SIG-M5 treated with dmso at 0.1 percent for 504 hours (cell line): ENCODE measurements around the gene CKMT1B.
"Not testable (repeated sequence)": the region's sequence is repeated elsewhere in the genome, so short reads cannot be mapped to it uniquely, and the experiment has no call there.

Experiments
- DNase-seq: peaks from one replicate; lab custom pipeline; 2025; ENCODE audit not compliant: unreplicated experiment; lab: John Stamatoyannopoulos, UW

Gene CKMT1B

DNA sequence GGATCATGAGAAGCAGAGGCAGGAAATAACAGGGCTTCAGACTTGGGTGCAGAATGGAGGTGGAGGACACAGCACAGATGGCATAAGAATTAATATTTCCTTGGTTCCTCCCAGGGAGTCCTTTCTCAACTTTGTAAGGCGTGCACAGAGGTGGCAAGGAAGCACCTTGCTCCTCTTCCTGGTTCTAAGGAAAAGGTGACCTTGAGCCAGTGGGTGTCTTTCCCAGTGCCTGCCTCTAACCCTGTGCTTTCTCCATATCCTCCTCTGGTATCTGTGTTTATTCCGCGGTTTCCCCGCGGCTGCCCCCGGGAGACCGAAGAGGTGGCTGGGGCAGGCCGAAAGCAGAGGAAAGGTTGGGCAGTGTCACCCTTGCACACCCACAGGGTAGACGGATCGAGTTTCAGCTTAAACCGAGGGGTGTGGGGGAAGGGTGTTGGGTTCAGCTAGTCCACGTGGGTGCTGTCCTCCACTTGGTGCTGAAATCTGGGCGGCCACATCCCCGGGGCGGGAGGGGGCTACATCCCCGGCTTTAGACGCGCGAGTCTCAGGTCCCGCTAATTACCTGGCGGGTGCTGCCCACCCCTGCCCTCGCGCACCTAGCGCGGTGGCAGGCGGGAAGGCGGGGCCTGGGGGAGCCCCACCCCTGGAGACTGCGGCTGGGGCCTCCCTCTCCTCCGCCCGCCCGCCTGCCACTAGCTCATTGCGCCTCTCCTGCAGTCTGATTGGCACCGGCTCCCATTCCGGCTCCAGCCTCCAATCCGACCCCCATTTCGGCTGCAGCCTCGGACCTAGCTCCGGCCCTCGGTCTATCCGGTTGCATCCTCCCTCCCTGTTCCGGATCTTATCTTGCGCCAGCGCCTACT lies at the start of gene CKMT1B:
Gene CKMT1B (plus strand): TSS at position 700 of the 863 bp plus-strand sequence. CDS start 192 bp downstream, outside the sequence.
- DNase-seq, result not testable (repeated sequence)

DNA sequence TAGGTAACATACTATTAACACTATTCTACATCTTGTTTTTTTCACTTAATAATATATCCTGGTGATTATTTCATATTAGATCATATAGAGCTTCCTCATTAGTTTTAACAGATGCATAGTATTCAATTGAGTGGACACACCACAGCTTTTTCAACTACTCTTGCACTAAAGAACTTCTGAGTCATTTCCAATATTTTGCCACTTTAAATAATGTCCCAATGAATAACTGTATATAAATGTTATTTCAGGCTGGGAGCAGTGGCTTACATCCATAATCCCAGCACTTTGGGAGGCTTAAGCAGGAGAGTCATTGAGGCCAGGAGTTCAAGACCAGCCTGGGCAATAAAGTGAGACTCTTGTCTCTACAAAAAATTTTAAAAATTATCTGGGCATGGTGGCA lies 49.6 kb upstream of the CKMT1B start:
- DNase-seq, result no peak

DNA sequence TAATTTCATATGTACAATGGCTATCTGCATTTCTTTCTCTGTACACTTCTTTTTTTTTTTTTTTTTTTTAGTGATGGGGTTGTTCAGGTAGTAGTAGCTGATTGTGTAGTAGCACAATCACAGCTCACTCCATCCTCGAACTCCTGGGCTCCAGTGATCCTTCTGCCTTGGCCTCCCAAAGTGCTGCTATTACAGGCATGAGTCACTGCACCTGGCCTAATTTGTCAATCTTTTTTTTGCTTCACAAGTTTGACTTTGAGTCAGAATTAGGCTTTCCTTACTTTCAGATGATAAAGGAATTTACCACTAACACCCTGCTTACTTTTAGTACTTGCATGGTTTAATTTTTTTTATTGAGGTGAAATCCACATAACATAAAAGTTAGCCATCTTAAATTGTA lies 48.4 kb upstream of the CKMT1B start:
- no peak for DNase-seq

DNA sequence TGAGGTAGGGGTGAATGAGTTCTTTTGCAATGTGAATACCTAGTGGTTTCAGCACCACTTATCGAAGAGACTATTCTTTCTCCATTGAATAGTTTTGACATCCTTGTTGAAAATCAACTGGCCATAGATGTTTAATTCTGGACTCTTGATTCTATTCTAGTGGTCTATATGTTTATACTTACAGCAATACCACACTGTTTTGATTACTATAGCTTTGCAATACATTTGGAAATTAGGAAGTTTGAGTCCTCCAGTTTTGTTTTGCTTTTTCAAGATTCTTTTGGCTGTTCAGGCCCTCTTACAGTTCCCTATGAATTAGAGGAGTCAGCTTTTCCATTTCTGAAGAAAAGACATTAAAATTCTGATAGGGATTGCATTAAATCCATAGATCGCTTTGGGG lies 46.3 kb upstream of the CKMT1B start:
- DNase-seq, result no peak

DNA sequence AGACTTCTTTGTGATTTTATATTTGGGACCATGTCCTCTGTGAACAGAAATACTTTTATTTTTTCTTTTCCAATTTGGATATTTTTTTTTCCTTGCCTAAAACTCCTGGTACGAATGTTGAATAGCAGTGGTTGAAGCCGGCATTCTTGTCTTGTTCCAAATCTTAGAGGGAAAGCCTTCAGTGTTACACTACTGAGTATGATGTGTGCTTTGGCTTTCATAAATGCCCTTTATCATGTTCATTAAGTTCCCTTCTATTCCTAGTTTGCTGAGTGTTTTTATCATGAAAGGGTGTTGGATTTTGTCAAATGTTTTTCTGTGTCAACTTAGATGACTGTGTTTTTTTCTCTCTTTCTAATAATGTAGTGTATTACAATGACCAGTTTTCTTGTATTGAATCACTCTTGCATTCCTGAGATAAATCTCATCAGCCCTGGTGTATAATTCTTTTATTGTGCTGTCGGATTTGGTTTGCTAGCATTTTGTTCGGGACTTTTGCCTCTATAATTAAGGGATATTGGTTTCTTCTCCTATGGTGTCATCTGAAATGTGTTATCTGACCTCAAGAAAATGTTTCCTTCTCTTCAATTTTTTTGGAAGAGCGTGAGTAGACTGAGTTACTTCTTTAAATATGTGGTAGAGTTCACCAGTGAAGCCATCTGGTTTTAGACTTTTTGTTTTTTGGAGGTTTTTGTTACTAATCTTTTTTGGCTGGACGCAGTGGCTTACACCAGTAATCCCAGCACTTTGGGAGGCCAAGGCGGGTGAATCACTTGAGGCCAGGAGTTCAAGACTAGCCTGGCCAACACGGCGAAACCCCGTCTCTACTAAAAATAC lies 43.1 kb upstream of the CKMT1B start:
- no peak for DNase-seq

DNA sequence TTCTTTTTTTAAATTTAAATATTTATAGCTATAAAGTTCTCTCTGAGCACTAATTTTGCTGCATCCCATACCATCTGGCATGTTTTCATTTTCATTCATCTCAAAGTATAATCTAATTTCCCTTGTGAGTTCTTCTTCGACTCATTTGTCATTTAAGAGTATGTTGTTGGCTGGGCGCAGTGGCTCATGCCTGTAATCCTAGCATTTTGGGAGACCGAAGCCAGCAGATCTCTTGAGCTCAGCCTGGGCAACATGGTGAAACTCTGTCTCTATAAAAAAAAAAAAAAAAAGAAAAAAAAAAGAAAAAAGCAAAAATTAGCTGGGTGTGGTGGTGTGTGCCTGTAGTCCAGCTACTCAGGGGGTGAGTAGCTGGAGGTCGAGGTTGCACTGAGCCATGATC lies 41.6 kb upstream of the CKMT1B start:
- DNase-seq, result no peak

DNA sequence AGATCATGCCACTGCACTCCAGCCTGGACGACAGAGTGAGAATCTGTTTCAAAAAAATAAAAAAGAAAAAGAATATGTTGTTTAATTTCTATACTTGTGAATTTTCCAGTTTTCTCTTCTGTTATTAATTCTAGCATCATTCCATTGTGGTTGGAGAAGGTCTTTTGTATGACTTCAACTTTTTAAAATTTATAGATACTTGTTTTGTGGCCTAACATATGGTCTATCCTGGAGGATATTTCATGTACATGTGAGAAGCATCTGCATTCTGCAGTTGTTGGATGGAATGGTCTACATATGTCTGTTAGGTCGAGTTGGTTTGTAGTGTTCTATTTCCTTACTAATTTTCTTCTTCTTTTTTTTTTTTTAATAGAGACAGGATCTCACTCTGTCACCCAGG lies 40.8 kb upstream of the CKMT1B start:
- no peak for DNase-seq

DNA sequence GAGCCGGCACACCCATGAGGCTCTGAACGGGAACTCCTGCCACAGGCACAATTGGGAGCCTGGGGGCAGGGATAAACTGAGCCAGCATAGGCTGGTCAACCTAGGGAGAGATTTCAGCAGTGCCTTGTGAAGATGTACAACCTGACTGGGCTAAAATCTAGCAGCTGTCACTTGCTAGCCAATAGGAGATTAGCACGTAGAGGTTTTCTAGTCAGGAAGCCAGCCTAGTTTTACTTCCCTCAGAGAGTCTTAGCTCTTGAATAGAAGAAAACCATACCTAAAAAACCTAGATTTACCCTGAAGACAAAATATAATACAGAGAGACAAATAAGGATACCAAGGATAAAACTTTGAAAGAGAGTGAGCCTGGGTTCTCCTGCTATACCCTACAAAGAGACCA lies 31.1 kb upstream of the CKMT1B start:
- not testable (repeated sequence) for DNase-seq

DNA sequence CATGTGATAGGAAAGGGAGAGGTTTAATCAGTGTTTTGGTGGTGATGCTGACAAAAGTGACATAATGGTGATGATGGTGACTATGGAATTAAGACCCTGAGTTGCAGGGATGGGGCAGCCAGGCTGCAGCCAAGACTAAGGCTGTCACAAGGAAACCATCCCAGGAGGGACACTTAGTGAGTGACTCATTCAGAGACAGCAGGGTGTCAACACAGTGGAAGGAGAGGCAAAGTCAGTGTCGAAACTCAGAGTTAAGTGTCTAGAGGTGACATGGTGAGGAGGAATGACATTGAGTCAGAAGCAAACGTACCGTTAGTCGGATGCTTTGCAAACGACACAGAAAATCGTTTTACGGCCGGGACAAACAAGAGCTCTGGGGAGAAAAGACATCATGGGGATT lies 30.0 kb upstream of the CKMT1B start:
- DNase-seq, result not testable (repeated sequence)

DNA sequence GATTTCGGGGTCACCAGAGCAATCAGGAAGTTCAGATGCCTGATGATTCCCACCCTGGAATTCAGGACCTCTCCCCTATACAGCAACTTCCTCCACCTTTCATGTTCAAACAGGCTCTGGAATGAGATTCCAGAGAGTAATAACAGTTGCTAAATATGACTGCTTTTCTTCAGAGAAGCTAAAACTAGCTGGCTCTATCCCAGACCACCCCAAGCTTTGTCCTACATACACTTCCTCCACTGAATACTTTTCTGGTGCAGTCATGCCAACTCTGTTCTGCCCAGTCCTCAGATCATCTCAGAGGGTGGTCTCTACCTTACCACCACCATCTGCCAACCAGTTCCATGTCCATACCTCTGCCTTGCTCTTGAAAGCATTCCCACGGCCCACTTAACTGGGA lies 27.2 kb upstream of the CKMT1B start:
- DNase-seq, result not testable (repeated sequence)

DNA sequence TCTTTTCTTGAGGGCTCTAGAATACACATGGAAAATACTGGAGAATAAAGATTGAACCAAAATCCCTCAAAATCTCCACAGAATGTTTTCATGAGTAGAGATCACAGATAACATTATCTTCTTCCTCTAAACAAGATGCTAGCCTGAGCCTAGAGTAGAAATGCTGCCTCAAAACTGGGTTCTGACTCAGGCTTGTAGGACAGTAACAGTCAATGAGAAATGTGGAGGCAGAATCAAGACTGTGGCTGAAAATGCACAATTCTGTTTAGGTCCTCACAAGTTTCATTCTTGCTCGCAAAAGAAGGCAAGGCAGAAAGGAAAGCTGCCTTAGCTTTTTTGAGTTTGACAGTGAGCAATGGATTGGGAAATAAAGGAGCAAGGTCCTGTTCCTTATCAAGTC lies 19.2 kb upstream of the CKMT1B start:
- DNase-seq, result not testable (repeated sequence)

DNA sequence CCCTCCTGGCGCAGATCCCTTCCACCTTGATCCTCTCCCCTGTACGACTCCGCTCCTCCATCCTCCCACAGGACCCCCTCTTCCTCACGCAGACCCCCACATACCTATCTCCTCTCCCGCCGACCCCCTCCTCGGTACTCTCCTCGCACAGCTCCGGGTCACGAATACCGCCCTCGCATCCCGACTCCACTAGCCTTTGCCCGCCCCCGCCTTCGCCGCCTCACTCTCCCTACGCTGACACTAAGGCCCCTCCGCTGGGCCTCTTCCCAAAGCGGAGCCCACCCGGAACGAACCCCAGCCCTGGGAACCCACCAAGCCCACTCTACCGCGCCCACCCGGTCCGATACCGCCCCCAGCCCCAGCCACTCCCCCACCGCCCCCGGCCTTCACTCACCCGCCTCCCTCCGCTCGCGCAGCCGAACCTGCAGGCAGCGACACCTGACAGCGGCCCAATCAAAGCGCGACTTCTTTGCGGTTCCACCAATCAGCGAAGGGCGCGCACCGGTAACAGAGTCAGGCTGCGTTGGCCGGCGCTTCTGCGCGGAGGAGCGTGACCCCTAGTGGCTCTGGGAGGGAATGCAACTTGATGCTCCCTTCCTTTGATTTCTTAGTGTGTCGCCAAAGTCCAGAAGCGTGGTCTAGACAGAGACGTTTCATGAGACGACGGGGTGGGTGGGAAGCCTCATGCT lies 3.9 kb upstream of the CKMT1B start, which contains the start of gene PPIP5K1:
Gene PPIP5K1 (minus strand): TSS at position 431 of the 689 bp plus-strand sequence. CDS start 5,704 bp downstream, outside the sequence.
- DNase-seq, result not testable (repeated sequence)

DNA sequence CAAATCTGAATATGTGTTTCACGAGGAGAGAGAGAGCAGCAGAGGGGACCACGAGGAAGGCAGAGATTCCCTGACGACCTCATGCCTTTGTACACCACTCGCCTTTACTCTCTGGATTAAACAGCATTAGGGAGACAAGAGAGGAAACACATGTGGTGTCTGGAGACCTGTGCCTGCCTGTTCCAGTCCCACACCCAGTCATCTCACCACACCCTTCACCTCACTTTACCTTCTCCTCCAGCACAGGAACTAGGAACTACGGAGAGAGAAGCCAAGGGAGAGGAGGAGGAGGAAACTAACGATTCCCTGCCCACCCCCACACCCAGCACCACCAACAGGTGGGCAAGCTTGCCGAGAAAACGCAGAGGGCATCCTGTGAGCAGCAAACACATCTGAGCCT lies 986 bp upstream of the CKMT1B start:
- DNase-seq, result not testable (repeated sequence)

DNA sequence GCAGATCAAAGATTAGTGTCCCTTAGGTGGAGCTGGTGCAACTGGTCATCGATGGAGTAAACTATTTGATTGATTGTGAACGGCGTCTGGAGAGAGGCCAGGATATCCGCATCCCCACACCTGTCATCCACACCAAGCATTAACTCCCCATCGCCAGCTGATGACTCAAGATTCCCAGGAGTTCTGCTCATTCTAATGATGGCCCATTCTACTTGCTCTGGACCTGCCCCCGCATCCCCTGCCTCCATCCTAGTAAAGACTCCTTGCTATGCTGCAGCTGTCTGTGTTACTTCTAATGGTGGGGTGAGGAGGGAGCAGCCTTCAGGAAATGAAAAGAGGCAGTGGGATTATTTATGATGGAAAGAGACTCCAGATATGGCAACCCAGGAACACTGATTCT lies 5.3 kb downstream of the CKMT1B start:
- DNase-seq, result not testable (repeated sequence)

DNA sequence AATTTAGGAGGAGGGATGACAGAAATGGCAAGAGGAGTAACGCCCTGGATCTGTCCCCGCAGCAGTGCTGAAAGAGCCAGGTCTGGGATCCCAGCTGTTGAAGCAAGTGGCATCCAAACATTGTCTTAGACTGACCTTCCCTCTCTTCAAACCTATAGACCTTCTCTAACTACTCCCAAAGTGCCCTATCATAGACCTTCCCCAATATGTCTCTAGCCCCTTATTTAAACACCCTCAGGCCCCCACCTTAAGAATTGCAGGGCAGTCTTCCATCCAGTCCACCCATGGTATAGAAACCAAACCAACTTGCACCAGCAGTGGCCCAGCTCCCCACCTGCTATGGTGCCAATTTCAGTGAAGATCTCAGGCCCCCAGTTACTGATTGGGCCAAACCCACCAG lies 6.4 kb downstream of the CKMT1B start:
- DNase-seq, result not testable (repeated sequence)

DNA sequence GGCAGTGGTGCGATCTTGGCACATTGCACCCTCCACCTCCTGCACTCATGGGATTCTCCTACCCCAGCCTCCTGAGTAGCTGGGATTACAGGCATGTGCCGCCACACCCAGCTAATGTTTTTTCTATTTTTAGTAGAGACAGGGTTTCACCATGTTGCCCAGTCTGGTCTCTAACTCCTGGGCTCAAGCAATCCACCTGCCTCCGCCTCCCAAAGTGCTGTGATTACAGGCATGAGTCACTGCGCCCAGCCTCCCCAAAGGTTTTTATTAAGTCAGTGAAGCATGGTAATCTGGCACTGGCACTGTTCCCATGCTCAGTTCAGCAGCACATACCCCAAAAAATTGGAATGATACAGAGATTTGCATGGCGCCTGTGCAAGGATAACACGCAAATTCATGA lies 8.4 kb downstream of the CKMT1B start:
- not testable (repeated sequence) for DNase-seq

DNA sequence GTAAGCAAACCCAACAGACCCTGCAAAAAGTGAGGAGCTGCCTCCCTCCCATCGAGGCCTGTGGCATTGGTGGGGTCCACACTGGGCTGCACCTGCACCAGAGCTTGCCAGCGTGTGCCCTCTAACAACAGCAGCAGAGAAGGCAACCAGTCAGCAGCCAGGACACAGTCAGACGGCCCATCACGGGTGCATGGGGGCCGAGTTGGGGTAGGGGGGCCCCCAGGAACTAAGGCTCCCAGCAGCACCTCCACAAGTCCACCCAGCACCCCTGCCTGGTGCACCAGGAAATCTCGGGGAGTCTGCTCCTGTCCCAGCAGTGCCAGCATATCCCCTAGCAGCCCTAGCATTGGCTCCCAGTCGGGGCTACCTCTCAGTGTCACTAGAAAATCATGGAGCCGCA lies 23.9 kb downstream of the CKMT1B start:
- DNase-seq, result not testable (repeated sequence)

DNA sequence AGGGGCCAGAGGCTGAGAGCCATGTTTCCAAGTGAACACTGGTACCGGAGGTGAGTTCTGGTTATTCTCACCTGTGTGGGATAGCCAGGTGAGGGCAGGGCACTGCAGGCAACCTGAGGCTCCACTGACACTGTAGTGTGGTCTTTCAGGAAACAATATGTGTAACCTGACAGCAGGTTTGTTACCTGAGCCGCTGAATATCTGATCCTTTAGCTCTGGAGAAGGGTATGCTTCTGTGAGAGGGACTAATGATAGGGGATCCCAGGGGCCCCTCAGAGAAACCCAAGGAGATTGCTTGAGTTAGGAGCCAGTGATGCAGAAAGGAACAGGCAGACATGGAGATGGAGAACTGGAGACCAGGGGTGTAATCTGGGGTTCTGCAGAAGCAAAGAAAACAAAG lies 24.9 kb downstream of the CKMT1B start, which contains the start of gene STRC:
Gene STRC (minus strand): TSS at position 101 of the 400 bp plus-strand sequence. CDS start 78 bp downstream, at position 23.
- DNase-seq, result not testable (repeated sequence)

DNA sequence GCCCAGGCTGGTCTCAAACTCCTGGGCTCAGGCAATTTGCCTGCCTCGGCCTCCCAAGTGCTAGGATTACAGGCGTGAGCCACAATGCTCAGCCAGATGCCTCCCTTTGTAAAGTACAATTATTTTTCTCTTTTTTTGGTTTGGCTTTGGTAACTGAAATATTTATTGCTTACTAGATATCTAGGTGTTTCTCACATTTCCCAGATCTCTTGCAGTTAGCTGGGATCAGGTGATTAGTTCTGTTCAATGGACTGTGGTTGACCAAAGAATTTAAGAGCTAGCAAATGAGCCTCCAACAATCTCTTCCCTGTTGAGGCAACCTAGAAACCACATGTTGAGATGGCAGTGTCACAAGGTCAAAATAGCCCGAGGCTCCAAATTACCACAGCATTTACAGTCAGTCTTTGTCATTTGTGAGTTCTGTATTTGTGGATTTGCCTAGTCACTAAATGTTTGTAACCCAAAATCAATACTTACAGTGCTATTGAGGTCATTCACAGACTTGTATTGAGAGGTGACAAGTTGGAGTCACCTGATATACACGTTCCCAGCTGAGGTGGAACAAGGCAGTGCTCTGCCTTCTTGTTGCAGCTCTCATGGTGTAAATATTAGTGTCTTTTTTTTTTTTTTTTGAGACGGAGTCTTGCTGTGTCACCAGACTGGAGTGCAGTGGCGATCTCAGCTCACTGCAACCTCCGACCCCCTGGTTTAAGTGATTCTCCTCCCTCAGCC lies 28.4 kb downstream of the CKMT1B start:
- DNase-seq, result not testable (repeated sequence)

DNA sequence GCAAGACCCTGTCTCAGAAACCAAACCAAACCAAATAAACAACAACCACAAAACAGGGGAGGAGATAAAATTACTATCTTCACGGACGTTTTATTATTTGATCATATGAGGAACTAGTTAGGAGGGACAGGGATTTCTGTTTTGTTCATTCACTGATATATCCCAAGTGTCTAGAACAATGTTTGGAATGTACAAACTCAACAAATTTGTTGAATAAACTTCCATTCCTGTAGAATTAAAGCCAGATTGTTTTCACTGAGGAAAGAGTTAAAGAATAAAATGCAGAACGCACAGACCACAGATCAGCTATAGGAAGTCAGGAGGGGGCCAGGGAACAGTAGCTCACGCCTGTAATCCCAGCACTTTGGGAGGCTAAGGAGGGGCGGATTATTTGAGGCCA lies 31.3 kb downstream of the CKMT1B start:
- DNase-seq, result no peak
